ENCODE measurements around the gene EMSY.

EMSY gene

GRCh38 chr11:76542436-76542835 is 97.6 kb downstream of the EMSY start:
- Histone ChIP-seq H3K79me2 (ENCODE audit: insufficient read depth, low read length) (no peaks in the 10 kb centered on the region), H3K9me2 (replicated peaks; ENCODE audit: insufficient read depth, low read length) (no peaks in the 10 kb centered on the region), H3F3A (ENCODE audit: insufficient read depth) (no peaks in the 10 kb centered on the region), H4K20me1 (ENCODE audit: low read depth, low read length) (no peaks in the 10 kb centered on the region), H3K27ac (ENCODE audit: low read depth, low read length) (no peak overlapping the region), H3K36me3 (ENCODE audit: low read length) (peaks cover 28% of the 10 kb centered on the region), H3K4me2 (ENCODE audit: low read depth, low read length, poor library complexity, severe bottlenecking) (no peak overlapping the region), H3K9ac (ENCODE audit: low read length) (no peak overlapping the region), H3K9me3 (ENCODE audit: insufficient read depth, low read length) (no peaks in the 10 kb centered on the region), H3K27me3 (ENCODE audit: low read length) (no peaks in the 10 kb centered on the region), H2AFZ (ENCODE audit: low read depth, low read length, severe bottlenecking) (no peak overlapping the region), H3K4me3 (ENCODE audit: insufficient read depth, low read length, poor library complexity, severe bottlenecking) (no peak overlapping the region)
- TF ChIP-seq EZH2phosphoT487 (conservative IDR thresholded peaks at IDR 0.05; ENCODE audit: low read length) (no peak), CTCF (IDR thresholded peaks at IDR 0.05; ENCODE audit: insufficient read depth, low read length, poor library complexity, severe bottlenecking) (no peak)

- no peak overlapping the region for H2AFZ ChIP-seq (ENCODE audit: low read depth, low read length, severe bottlenecking)
- no peaks in the 10 kb centered on the region for H3K9me3 ChIP-seq (ENCODE audit: insufficient read depth, low read length)
- H3F3A ChIP-seq (ENCODE audit: insufficient read depth) = no peaks in the 10 kb centered on the region
- H3K79me2 ChIP-seq (ENCODE audit: insufficient read depth, low read length) = no peaks in the 10 kb centered on the region
- no peaks in the 10 kb centered on the region for H3K27me3 ChIP-seq (ENCODE audit: low read length)
- no peak overlapping the region for H3K4me2 ChIP-seq (ENCODE audit: low read depth, low read length, poor library complexity, severe bottlenecking)
- H3K36me3 ChIP-seq (ENCODE audit: low read length) = peaks cover 28% of the 10 kb centered on the region
- no peak overlapping the region for H3K9ac ChIP-seq (ENCODE audit: low read length)
- TF ChIP-seq CTCF (IDR thresholded peaks at IDR 0.05; ENCODE audit: insufficient read depth, low read length, poor library complexity, severe bottlenecking) = no peak
- TF ChIP-seq EZH2phosphoT487 (conservative IDR thresholded peaks at IDR 0.05; ENCODE audit: low read length) = no peak
- no peaks in the 10 kb centered on the region for H3K9me2 ChIP-seq (replicated peaks; ENCODE audit: insufficient read depth, low read length)
- no peak overlapping the region for H3K4me3 ChIP-seq (ENCODE audit: insufficient read depth, low read length, poor library complexity, severe bottlenecking)
- no peak overlapping the region for H3K27ac ChIP-seq (ENCODE audit: low read depth, low read length)
- H4K20me1 ChIP-seq (ENCODE audit: low read depth, low read length) = no peaks in the 10 kb centered on the region
These were observed 98.3 kb downstream of the EMSY start for GRCh38 chr11:76543006-76543703.

- no peak overlapping the region for H3K9ac ChIP-seq (ENCODE audit: low read length)
- no peaks in the 10 kb centered on the region for H3K27me3 ChIP-seq (ENCODE audit: low read length)
- no peak overlapping the region for H3K4me2 ChIP-seq (ENCODE audit: low read depth, low read length, poor library complexity, severe bottlenecking)
- peaks cover 10% of the 10 kb centered on the region; the same call in 1 of the 2 replicates for H3K36me3 ChIP-seq (ENCODE audit: low read length)
- TF ChIP-seq CTCF (IDR thresholded peaks at IDR 0.05; ENCODE audit: insufficient read depth, low read length, poor library complexity, severe bottlenecking) = no peak
- no peak for TF ChIP-seq EZH2phosphoT487 (conservative IDR thresholded peaks at IDR 0.05; ENCODE audit: low read length)
- no peaks in the 10 kb centered on the region for H3K9me3 ChIP-seq (ENCODE audit: insufficient read depth, low read length)
- no peaks in the 10 kb centered on the region for H4K20me1 ChIP-seq (ENCODE audit: low read depth, low read length)
- H3K27ac ChIP-seq (ENCODE audit: low read depth, low read length) = no peak overlapping the region
- H2AFZ ChIP-seq (ENCODE audit: low read depth, low read length, severe bottlenecking) = no peak overlapping the region
- H3F3A ChIP-seq (ENCODE audit: insufficient read depth) = no peaks in the 10 kb centered on the region
- no peak overlapping the region for H3K4me3 ChIP-seq (ENCODE audit: insufficient read depth, low read length, poor library complexity, severe bottlenecking)
- no peaks in the 10 kb centered on the region for H3K9me2 ChIP-seq (replicated peaks; ENCODE audit: insufficient read depth, low read length)
- no peaks in the 10 kb centered on the region for H3K79me2 ChIP-seq (ENCODE audit: insufficient read depth, low read length)
These were observed 106.0 kb downstream of the EMSY start for GRCh38 chr11:76550781-76551180.

All from SU-DHL-6 (cell line).